Measurements from ENCODE around the gene PCBP2. TPM values are rescaled to one million over a fixed set of nuclear protein-coding genes. Genes with fewer than 3 reads are reported as not detected.
A peak's percentile ranks its signal among the peaks of the same experiment; 100 is the strongest.

PCBP2 gene
- polyA plus RNA-seq, 1 of the 3 experiments (the other 2 are of a cell fraction), result 368 TPM

- peaks cover 91 to 92% of the 10 kb centered on the region in 2 experiments for H3K36me3 ChIP-seq (replicated peaks in 1 of 2; ENCODE audit: control insufficient read depth in 1 of 2, insufficient read depth in 2 of 2, low read length in 1 of 2)
Observed at GRCh38 chr12:53468282-53468681, 16.4 kb downstream of the PCBP2 start.

GRCh38 chr12:53472056-53472582 lies 20.2 kb downstream of the PCBP2 start:
- Histone ChIP-seq H3K79me2 (ENCODE audit: insufficient read depth) (peaks cover 97% of the 10 kb centered on the region), H3K36me3 (replicated peaks in 1 of 2; ENCODE audit: control insufficient read depth in 1 of 2, insufficient read depth in 2 of 2, low read length in 1 of 2) (peaks cover 92 to 96% of the 10 kb centered on the region in 2 experiments), H2AFZ (ENCODE audit: low read depth) (no peak overlapping the region), H3K9me2 (no peaks in the 10 kb centered on the region), H4K20me1 (ENCODE audit: insufficient read depth) (peaks cover 86% of the 10 kb centered on the region), H3K4me1 (ENCODE audit: control insufficient read depth in 1 of 2, insufficient read depth in 2 of 2, low read depth in 1 of 2, low read length in 1 of 2) (peaks cover 0 to 5% of the 10 kb centered on the region in 2 experiments; a peak in 1 of 4 replicates), H3K27ac (ENCODE audit: low read depth in 2 of 2, low read length in 1 of 2) (peak overlapping the region in 1 of 2 experiments; percentile 29; a peak in 1 of 4 replicates), H3K4me3 (ENCODE audit: low read depth in 2 of 2, low read length in 1 of 2) (no peak overlapping the region), H3K9me3 (no peaks in the 10 kb centered on the region), H3K4me2 (no peak overlapping the region), H3K27me3 (ENCODE audit: insufficient read depth) (no peaks in the 10 kb centered on the region), H3F3A (replicated peaks; ENCODE audit: insufficient read depth) (peaks cover 78% of the 10 kb centered on the region), H3K9ac (no peak overlapping the region)
- TF ChIP-seq TEAD4 (IDR thresholded peaks at IDR 0.05; ENCODE audit: borderline replicate concordance, insufficient read depth), result no peak
- no peak for TF ChIP-seq CTCF (IDR thresholded peaks at IDR 0.05)
- no peak for TF ChIP-seq SMC3 (IDR thresholded peaks at IDR 0.05; ENCODE audit: low read depth, low read length)
- TF ChIP-seq RAD21 (IDR thresholded peaks at IDR 0.05; ENCODE audit: low read length), result no peak
- TF ChIP-seq YY1 (IDR thresholded peaks at IDR 0.05; ENCODE audit: low read depth), result no peak
- TF ChIP-seq ZBTB33 (IDR thresholded peaks at IDR 0.05; ENCODE audit: borderline replicate concordance, low read depth), result no peak
- TF ChIP-seq TAF1 (IDR thresholded peaks at IDR 0.05; ENCODE audit: borderline replicate concordance, low read depth, low read length), result no peak
- TF ChIP-seq FOXM1 (IDR thresholded peaks at IDR 0.05; ENCODE audit: low read depth), result no peak
- TF ChIP-seq POLR2AphosphoS5 (IDR thresholded peaks at IDR 0.05; ENCODE audit: low read depth, low read length), result peak; percentile 45
- WGBS (ENCODE audit: low lambda C conversion rate), result 95% methylated on average over 1 of the region's 1 CpG
- CTCF ChIA-PET, result interaction anchor here (2.2 to 2.4 kb wide), 2 partner anchors 10 to 37 kb away, joined by 9 to 10 read pairs; no protein-coding TSS in a partner anchor
- POLR2A ChIA-PET, result interaction anchor here (0.7 to 1.8 kb wide), 2 partner anchors 20 to 145 kb away, joined by 3 to 4 read pairs; no protein-coding TSS in a partner anchor
- DNase-seq, result no peak

More at GRCh38 chr12:53468282-53468681, 16.4 kb downstream of the PCBP2 start:
- H3K27me3 ChIP-seq (ENCODE audit: insufficient read depth), result no peaks in the 10 kb centered on the region
- H3F3A ChIP-seq (replicated peaks; ENCODE audit: insufficient read depth), result peaks cover 62% of the 10 kb centered on the region
- 100% methylated on average over 1 of the region's 1 CpG for WGBS (ENCODE audit: low lambda C conversion rate)
- no peak overlapping the region for H2AFZ ChIP-seq (ENCODE audit: low read depth)
- H3K4me1 ChIP-seq (ENCODE audit: control insufficient read depth in 1 of 2, insufficient read depth in 2 of 2, low read depth in 1 of 2, low read length in 1 of 2), result 0 out of 4 replicates have a peak, but pooled peaks cover 0 to 5% of the 10 kb centered on the region in 2 experiments
- peaks cover 94% of the 10 kb centered on the region for H3K79me2 ChIP-seq (ENCODE audit: insufficient read depth)
- no peak overlapping the region for H3K4me3 ChIP-seq (ENCODE audit: low read depth in 2 of 2, low read length in 1 of 2)
- POLR2A ChIA-PET, result interaction anchor here (1.1 to 1.2 kb wide), 2 partner anchors 9 to 13 kb away, joined by 3 to 4 read pairs; no protein-coding TSS in a partner anchor
- DNase-seq, result no peak
- no peaks in the 10 kb centered on the region for H3K9me2 ChIP-seq
- TF ChIP-seq CHD2 (IDR thresholded peaks at IDR 0.05; ENCODE audit: low read length, partially characterized antibody) (no peak), POLR2AphosphoS5 (IDR thresholded peaks at IDR 0.05; ENCODE audit: low read depth, low read length) (no peak), MEF2A (IDR thresholded peaks at IDR 0.05; ENCODE audit: borderline replicate concordance, low read depth) (no peak), FOSL2 (IDR thresholded peaks at IDR 0.05; ENCODE audit: borderline replicate concordance, low read depth) (no peak), TEAD4 (IDR thresholded peaks at IDR 0.05; ENCODE audit: borderline replicate concordance, insufficient read depth) (no peak), RCOR1 (IDR thresholded peaks at IDR 0.05; ENCODE audit: low read length) (no peak), ELF1 (IDR thresholded peaks at IDR 0.05) (no peak), SMC3 (IDR thresholded peaks at IDR 0.05; ENCODE audit: low read depth, low read length) (no peak), NRF1 (IDR thresholded peaks at IDR 0.05; ENCODE audit: low read depth, low read length) (no peak), TAF1 (IDR thresholded peaks at IDR 0.05; ENCODE audit: borderline replicate concordance, low read depth, low read length) (no peak), PBX3 (IDR thresholded peaks at IDR 0.05) (no peak), TCF12 (IDR thresholded peaks at IDR 0.05) (no peak), MXI1 (IDR thresholded peaks at IDR 0.05; ENCODE audit: low read depth, low read length) (no peak)
- TF ChIP-seq, protein P1, sequence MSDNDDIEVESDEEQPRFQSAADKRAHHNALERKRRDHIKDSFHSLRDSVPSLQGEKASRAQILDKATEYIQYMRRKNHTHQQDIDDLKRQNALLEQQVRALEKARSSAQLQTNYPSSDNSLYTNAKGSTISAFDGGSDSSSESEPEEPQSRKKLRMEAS (IDR thresholded peaks at IDR 0.05; ENCODE audit: low read depth), result no peak
- no peak overlapping the region; a peak in 2 of 4 replicates for H3K27ac ChIP-seq (ENCODE audit: low read depth in 2 of 2, low read length in 1 of 2)
- no peaks in the 10 kb centered on the region for H3K9me3 ChIP-seq
- H3K9ac ChIP-seq, result no peak overlapping the region
- peaks cover 84% of the 10 kb centered on the region for H4K20me1 ChIP-seq (ENCODE audit: insufficient read depth)
- CTCF ChIA-PET, result interaction anchor here (1.4 to 3.0 kb wide), 2 partner anchors 8 to 14 kb away, joined by 4 to 16 read pairs; no protein-coding TSS in a partner anchor
- no peak overlapping the region for H3K4me2 ChIP-seq
